ENCODE results near the gene GPR137B.

DNA sequence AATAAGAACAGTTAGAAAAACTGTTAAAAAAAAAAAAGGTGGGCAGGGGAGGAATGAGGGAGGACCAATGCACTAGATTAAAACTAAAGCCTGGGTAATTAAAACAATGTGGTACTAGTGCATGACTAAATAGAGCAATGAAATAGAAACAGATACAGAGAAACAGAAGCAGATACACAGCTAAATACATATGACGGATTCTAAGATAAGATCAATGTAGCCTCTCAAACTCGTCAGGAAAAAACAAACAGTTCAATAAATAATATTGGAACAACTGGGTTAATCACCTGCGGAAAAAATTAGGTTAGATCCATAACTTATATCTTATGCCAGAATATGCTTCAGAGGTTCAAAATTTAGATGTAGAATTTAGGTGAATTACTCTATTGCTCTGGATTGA is 71.2 kb downstream of the GPR137B start:
- TF ChIP-seq EZH2phosphoT487 (IDR thresholded peaks at IDR 0.05; ENCODE audit: unreplicated experiment) (no peak), CREB1 (CRISPR knock-in tag; IDR thresholded peaks at IDR 0.05; ENCODE audit: low read depth) (no peak), POLR2AphosphoS5 (IDR thresholded peaks at IDR 0.05; ENCODE audit: low read depth) (no peak), ZNF114 (CRISPR knock-in tag; IDR thresholded peaks at IDR 0.05) (no peak), EZH2 (IDR thresholded peaks at IDR 0.05; ENCODE audit: low read depth, unreplicated experiment) (no peak), ZNF331 (CRISPR knock-in tag; IDR thresholded peaks at IDR 0.05; ENCODE audit: low read depth) (no peak), JUNB (IDR thresholded peaks at IDR 0.05; ENCODE audit: unreplicated experiment) (no peak)
- TF ChIP-seq, protein P1, sequence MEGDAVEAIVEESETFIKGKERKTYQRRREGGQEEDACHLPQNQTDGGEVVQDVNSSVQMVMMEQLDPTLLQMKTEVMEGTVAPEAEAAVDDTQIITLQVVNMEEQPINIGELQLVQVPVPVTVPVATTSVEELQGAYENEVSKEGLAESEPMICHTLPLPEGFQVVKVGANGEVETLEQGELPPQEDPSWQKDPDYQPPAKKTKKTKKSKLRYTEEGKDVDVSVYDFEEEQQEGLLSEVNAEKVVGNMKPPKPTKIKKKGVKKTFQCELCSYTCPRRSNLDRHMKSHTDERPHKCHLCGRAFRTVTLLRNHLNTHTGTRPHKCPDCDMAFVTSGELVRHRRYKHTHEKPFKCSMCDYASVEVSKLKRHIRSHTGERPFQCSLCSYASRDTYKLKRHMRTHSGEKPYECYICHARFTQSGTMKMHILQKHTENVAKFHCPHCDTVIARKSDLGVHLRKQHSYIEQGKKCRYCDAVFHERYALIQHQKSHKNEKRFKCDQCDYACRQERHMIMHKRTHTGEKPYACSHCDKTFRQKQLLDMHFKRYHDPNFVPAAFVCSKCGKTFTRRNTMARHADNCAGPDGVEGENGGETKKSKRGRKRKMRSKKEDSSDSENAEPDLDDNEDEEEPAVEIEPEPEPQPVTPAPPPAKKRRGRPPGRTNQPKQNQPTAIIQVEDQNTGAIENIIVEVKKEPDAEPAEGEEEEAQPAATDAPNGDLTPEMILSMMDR (conservative IDR thresholded peaks at IDR 0.05; ENCODE audit: low read depth in 2 of 2) = no peak
- TF ChIP-seq, protein P2, sequence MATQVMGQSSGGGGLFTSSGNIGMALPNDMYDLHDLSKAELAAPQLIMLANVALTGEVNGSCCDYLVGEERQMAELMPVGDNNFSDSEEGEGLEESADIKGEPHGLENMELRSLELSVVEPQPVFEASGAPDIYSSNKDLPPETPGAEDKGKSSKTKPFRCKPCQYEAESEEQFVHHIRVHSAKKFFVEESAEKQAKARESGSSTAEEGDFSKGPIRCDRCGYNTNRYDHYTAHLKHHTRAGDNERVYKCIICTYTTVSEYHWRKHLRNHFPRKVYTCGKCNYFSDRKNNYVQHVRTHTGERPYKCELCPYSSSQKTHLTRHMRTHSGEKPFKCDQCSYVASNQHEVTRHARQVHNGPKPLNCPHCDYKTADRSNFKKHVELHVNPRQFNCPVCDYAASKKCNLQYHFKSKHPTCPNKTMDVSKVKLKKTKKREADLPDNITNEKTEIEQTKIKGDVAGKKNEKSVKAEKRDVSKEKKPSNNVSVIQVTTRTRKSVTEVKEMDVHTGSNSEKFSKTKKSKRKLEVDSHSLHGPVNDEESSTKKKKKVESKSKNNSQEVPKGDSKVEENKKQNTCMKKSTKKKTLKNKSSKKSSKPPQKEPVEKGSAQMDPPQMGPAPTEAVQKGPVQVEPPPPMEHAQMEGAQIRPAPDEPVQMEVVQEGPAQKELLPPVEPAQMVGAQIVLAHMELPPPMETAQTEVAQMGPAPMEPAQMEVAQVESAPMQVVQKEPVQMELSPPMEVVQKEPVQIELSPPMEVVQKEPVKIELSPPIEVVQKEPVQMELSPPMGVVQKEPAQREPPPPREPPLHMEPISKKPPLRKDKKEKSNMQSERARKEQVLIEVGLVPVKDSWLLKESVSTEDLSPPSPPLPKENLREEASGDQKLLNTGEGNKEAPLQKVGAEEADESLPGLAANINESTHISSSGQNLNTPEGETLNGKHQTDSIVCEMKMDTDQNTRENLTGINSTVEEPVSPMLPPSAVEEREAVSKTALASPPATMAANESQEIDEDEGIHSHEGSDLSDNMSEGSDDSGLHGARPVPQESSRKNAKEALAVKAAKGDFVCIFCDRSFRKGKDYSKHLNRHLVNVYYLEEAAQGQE (IDR thresholded peaks at IDR 0.05; ENCODE audit: unreplicated experiment) = no peak
